Measurements from ENCODE around the gene C19orf81. TPM values are rescaled to one million over a fixed set of nuclear protein-coding genes. Genes with fewer than 3 reads are reported as not detected.

Gene C19orf81
- total and polyA plus RNA-seq, 5 donors from 2014 or later = not detected

DNA sequence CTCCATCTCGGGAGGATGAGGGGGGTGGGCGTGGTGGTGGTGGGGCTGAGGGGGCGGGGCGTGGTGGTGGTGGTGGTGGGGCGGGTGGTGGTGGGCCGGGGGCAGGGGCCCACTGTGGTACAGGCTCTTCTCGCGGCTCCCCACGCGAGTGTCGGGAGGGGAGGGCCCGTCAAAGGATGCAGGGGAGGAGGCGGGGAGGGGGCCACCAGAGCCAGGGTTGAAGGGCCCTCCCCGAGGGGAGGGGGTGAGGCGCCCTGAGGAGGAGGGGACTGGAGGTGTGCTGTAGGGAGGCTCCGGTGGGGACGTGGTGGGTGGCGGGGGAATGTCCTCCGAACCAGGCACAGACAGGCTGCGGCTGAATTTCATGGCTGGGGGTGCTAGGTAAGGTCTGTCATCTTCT lies 19.6 kb downstream of the C19orf81 start:
- H3K4me1 Mint-ChIP-seq = no peaks in the 10 kb centered on the region
- H3K4me3 Mint-ChIP-seq = no peak overlapping the region
- Histone ChIP-seq H3K4me3 (ENCODE audit: low read depth, low read length) (no peak overlapping the region), H3K9me3 (ENCODE audit: control insufficient read depth in 2 of 2, low read length in 2 of 2) (no peaks in the 10 kb centered on the region), H3K4me1 (ENCODE audit: control insufficient read depth, insufficient read depth, low read length, poor library complexity, severe bottlenecking) (no peaks in the 10 kb centered on the region), H3K27ac (ENCODE audit: insufficient read depth, low read length, poor library complexity, severe bottlenecking) (no peak overlapping the region), H3K27me3 (ENCODE audit: control insufficient read depth, insufficient read depth, low read length) (no peaks in the 10 kb centered on the region), H3K36me3 (ENCODE audit: control insufficient read depth, insufficient read depth, low read length) (no peaks in the 10 kb centered on the region)
- no peak for ATAC-seq (ENCODE audit: low read depth in 2 of 2)
- H3K9me3 Mint-ChIP-seq = peaks cover 0 to 6% (median 0%) of the 10 kb centered on the region in 7 donors
- H3K27ac Mint-ChIP-seq = no peak overlapping the region
- no peak for DNase-seq
- peaks cover 4% of the 10 kb centered on the region for H3K36me3 Mint-ChIP-seq
- peaks cover 51% of the 10 kb centered on the region for H3K27me3 Mint-ChIP-seq

DNA sequence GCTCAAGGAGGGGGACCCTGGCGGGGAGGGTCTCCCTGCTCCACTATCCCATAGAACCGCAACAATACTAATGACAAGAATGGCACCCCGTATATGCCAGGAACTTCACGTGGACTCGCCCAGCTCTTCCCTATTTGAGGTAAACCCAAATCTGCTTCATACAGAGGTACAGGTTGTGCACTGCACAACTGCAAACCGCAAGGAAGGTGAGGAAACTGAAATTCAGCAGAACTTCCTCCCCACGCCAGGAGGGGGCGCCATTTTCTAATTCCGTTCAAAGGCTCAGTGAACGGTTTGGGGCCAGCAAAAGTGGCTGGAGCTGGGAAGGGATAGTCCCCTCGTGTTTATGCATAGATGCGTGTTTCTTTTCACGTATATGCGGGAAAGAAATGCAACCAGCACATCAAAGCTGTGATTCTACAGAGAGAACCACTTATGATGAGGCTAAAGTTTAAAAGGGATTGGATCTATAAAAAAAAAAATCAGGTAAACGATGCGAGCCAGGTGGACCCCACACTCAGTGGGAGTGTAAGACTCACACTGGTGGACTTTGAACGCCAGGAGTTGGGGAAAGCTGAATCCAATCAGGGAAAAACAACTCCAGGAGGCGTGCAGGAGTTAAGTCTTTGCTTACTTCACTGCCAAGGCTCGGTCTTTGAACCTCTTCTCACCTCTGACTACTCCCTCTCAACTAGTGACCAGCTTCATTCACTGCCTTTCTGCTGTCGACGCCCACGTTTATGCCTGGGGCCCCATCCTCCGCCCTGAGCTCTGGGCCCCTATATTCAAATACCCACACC lies 20.3 kb downstream of the C19orf81 start:
- no peaks in the 10 kb centered on the region for H3K27me3 ChIP-seq (ENCODE audit: control insufficient read depth, insufficient read depth, low read length)
- no peak overlapping the region for H3K27ac Mint-ChIP-seq
- DNase-seq (peak; percentile 8 to 42 (median 12)), ATAC-seq (ENCODE audit: low read depth in 2 of 2) (no peak)
- H3K27ac ChIP-seq (ENCODE audit: insufficient read depth, low read length, poor library complexity, severe bottlenecking) = no peak overlapping the region
- no peaks in the 10 kb centered on the region for H3K4me1 Mint-ChIP-seq
- no peaks in the 10 kb centered on the region for H3K9me3 ChIP-seq (ENCODE audit: control insufficient read depth in 2 of 2, low read length in 2 of 2)
- no peak overlapping the region for H3K4me3 ChIP-seq (ENCODE audit: low read depth, low read length)
- peaks cover 0 to 6% (median 0%) of the 10 kb centered on the region in 7 donors for H3K9me3 Mint-ChIP-seq
- no peaks in the 10 kb centered on the region for H3K36me3 ChIP-seq (ENCODE audit: control insufficient read depth, insufficient read depth, low read length)
- peaks cover 44% of the 10 kb centered on the region for H3K27me3 Mint-ChIP-seq
- H3K4me1 ChIP-seq (ENCODE audit: control insufficient read depth, insufficient read depth, low read length, poor library complexity, severe bottlenecking) = no peaks in the 10 kb centered on the region
- H3K4me3 Mint-ChIP-seq = peak overlapping the region in 2 of 4 donors; percentile 6 to 23
- H3K36me3 Mint-ChIP-seq = peaks cover 4% of the 10 kb centered on the region

DNA sequence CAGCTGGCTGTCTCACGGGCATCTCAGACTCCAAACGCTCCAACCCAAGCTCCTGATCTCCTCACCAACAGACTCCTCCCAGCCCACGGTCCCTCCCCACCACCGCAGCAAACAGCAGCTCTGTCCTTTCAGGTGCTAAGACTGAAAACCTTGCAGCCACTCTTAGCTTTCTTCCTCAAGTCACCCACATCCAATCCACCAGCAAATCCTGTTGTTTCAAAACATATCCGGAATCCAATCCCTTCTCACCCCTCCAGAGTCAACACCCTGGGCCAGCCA lies 20.8 kb downstream of the C19orf81 start:
- no peaks in the 10 kb centered on the region for H3K27me3 ChIP-seq (ENCODE audit: control insufficient read depth, insufficient read depth, low read length)
- Mint-ChIP-seq H3K27me3 (peaks cover 39% of the 10 kb centered on the region), H3K36me3 (peaks cover 4% of the 10 kb centered on the region), H3K4me1 (no peaks in the 10 kb centered on the region), H3K27ac (no peak overlapping the region), H3K9me3 (peaks cover 0 to 7% (median 0%) of the 10 kb centered on the region in 7 donors), H3K4me3 (peak overlapping the region in 2 of 4 donors; percentile 6 to 64)
- no peaks in the 10 kb centered on the region for H3K9me3 ChIP-seq (ENCODE audit: control insufficient read depth in 2 of 2, low read length in 2 of 2)
- H3K27ac ChIP-seq (ENCODE audit: insufficient read depth, low read length, poor library complexity, severe bottlenecking) = no peak overlapping the region
- DNase-seq (no peak), ATAC-seq (ENCODE audit: low read depth in 2 of 2) (no peak)
- H3K4me3 ChIP-seq (ENCODE audit: low read depth, low read length) = no peak overlapping the region
- H3K36me3 ChIP-seq (ENCODE audit: control insufficient read depth, insufficient read depth, low read length) = no peaks in the 10 kb centered on the region
- no peaks in the 10 kb centered on the region for H3K4me1 ChIP-seq (ENCODE audit: control insufficient read depth, insufficient read depth, low read length, poor library complexity, severe bottlenecking)

DNA sequence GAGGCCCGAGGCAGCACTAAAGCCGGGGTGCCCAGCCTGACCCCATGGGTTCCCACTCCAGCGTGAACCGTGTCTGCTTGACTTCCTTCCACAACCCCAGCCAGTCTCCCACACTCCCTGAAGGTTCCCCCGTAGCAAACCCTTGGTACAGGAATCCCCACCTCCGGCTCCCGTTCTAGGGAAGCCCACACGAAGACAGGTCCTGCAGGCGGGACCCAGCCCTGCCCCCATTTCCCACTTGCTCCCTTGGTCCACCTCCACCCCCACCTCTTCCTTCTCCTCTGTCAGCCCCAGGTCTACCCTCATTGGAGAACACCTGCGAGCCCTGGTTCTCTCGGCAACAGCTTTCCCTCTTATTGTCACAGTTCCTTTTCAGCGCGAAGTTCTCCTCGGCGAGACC lies 23.9 kb downstream of the C19orf81 start:
- H3K9me3 ChIP-seq (ENCODE audit: control insufficient read depth in 2 of 2, low read length in 2 of 2) = peaks cover 0 to 6% of the 10 kb centered on the region in 2 experiments
- H3K4me3 Mint-ChIP-seq = no peak overlapping the region
- no peaks in the 10 kb centered on the region for H3K4me1 ChIP-seq (ENCODE audit: control insufficient read depth, insufficient read depth, low read length, poor library complexity, severe bottlenecking)
- H3K27me3 Mint-ChIP-seq = peaks cover 44% of the 10 kb centered on the region
- no peak overlapping the region for H3K27ac ChIP-seq (ENCODE audit: insufficient read depth, low read length, poor library complexity, severe bottlenecking)
- no peak for DNase-seq
- H3K27me3 ChIP-seq (ENCODE audit: control insufficient read depth, insufficient read depth, low read length) = peaks cover 4% of the 10 kb centered on the region
- peak overlapping the region in 1 of 3 donors; percentile 47 for H3K27ac Mint-ChIP-seq
- no peak for ATAC-seq (ENCODE audit: low read depth in 2 of 2)
- H3K36me3 Mint-ChIP-seq = peaks cover 4% of the 10 kb centered on the region
- H3K36me3 ChIP-seq (ENCODE audit: control insufficient read depth, insufficient read depth, low read length) = no peaks in the 10 kb centered on the region
- no peak overlapping the region for H3K4me3 ChIP-seq (ENCODE audit: low read depth, low read length)
- H3K9me3 Mint-ChIP-seq = peaks cover 0 to 16% (median 0%) of the 10 kb centered on the region in 7 donors
- H3K4me1 Mint-ChIP-seq = no peaks in the 10 kb centered on the region

DNA sequence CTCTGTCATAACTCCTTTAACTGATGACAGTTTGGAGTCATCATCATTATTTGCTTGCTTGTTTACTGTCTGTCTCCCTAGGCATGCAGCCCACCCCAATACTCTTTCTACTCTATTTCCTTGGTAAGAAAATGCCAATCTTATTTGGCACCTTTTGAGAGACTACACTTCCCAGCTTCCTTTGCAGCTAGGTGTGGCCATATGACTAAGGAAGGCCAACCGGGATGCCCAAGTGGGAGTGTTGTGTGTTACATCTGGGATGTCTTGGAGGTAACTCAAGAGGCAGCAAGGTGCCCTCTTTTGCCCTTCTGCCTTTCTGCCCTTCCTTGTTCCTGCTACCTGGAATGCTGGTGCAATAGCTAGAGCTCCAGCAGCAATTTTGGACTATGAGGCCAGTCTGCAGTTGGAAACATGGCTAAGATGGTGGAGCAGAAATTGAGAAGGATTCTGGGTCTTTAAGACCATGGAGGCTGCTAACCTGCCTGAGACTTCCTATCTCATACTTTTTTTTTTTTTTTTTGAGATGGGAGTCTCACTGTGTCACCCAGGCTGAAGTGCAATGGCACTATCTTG lies 27.5 kb downstream of the C19orf81 start:
- Mint-ChIP-seq H3K4me3 (no peak overlapping the region), H3K9me3 (peaks cover 0 to 16% (median 0%) of the 10 kb centered on the region in 7 donors), H3K36me3 (no peaks in the 10 kb centered on the region), H3K4me1 (peaks cover 0 to 10% (median 0%) of the 10 kb centered on the region in 4 donors), H3K27ac (no peak overlapping the region), H3K27me3 (peaks cover 24% of the 10 kb centered on the region)
- Histone ChIP-seq H3K4me1 (ENCODE audit: control insufficient read depth, insufficient read depth, low read length, poor library complexity, severe bottlenecking) (no peaks in the 10 kb centered on the region), H3K9me3 (ENCODE audit: control insufficient read depth in 2 of 2, low read length in 2 of 2) (peaks cover 0 to 6% of the 10 kb centered on the region in 2 experiments), H3K27me3 (ENCODE audit: control insufficient read depth, insufficient read depth, low read length) (peaks cover 4% of the 10 kb centered on the region), H3K4me3 (ENCODE audit: low read depth, low read length) (no peak overlapping the region), H3K36me3 (ENCODE audit: control insufficient read depth, insufficient read depth, low read length) (no peaks in the 10 kb centered on the region), H3K27ac (ENCODE audit: insufficient read depth, low read length, poor library complexity, severe bottlenecking) (no peak overlapping the region)
- ATAC-seq (ENCODE audit: low read depth in 2 of 2) (no peak), DNase-seq (no peak)

DNA sequence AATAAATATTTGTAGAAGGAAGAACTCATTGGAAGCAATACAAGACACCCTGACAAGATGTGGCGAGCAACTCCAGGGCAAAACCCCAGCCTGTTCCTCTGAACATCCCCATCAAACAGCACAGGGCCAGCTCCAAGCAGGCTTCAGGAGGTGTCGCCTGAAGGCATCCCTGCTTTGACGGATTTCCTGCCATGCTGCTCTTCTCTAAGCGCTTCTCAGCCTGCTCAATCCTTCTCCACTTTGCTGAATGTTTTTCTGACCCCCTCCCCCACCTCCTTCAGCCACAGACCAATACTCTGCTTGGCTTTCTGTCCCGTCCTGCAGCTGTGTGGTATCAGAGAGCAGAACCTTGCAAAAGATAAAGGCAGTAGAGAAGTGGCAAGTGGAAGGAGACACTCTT lies 28.4 kb downstream of the C19orf81 start:
- Histone ChIP-seq H3K27ac (ENCODE audit: insufficient read depth, low read length, poor library complexity, severe bottlenecking) (no peak overlapping the region), H3K27me3 (ENCODE audit: control insufficient read depth, insufficient read depth, low read length) (peaks cover 4% of the 10 kb centered on the region), H3K9me3 (ENCODE audit: control insufficient read depth in 2 of 2, low read length in 2 of 2) (peaks cover 0 to 6% of the 10 kb centered on the region in 2 experiments), H3K36me3 (ENCODE audit: control insufficient read depth, insufficient read depth, low read length) (no peaks in the 10 kb centered on the region), H3K4me3 (ENCODE audit: low read depth, low read length) (no peak overlapping the region), H3K4me1 (ENCODE audit: control insufficient read depth, insufficient read depth, low read length, poor library complexity, severe bottlenecking) (no peaks in the 10 kb centered on the region)
- no peak overlapping the region for H3K27ac Mint-ChIP-seq
- peaks cover 0 to 10% (median 0%) of the 10 kb centered on the region in 4 donors for H3K4me1 Mint-ChIP-seq
- H3K4me3 Mint-ChIP-seq = no peak overlapping the region
- ATAC-seq (ENCODE audit: low read depth in 2 of 2) = no peak
- H3K9me3 Mint-ChIP-seq = peaks cover 0 to 16% (median 0%) of the 10 kb centered on the region in 7 donors
- H3K36me3 Mint-ChIP-seq = no peaks in the 10 kb centered on the region
- no peak for DNase-seq
- H3K27me3 Mint-ChIP-seq = peaks cover 29% of the 10 kb centered on the region

DNA sequence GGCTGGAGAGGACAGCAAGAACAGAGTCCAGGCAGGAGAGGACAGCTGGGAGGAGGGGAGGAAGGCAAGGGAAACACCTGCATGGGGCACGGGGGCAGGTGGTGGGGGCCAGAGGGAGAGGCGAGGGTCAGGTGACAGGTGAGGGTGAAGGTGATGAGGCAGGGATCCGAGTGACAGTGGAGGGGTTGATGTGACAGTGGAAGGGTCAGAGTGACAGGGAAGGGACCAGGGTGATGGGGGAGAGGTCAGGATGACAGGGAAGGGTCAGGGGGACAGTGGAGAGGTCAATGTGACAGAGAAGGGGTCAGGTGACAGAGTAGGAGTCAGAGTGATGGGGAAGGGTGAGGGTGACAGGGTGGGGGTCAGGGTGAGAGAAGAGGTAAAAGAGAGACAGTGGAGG lies 29.1 kb downstream of the C19orf81 start:
- H3K36me3 Mint-ChIP-seq = no peaks in the 10 kb centered on the region
- peaks cover 4% of the 10 kb centered on the region for H3K27me3 ChIP-seq (ENCODE audit: control insufficient read depth, insufficient read depth, low read length)
- peaks cover 22% of the 10 kb centered on the region for H3K27me3 Mint-ChIP-seq

More for the DNA sequence above, 29.1 kb downstream of the C19orf81 start:
- Histone ChIP-seq H3K36me3 (ENCODE audit: control insufficient read depth, insufficient read depth, low read length) (no peaks in the 10 kb centered on the region), H3K9me3 (ENCODE audit: control insufficient read depth in 2 of 2, low read length in 2 of 2) (peaks cover 0 to 6% of the 10 kb centered on the region in 2 experiments), H3K4me3 (ENCODE audit: low read depth, low read length) (no peak overlapping the region), H3K4me1 (ENCODE audit: control insufficient read depth, insufficient read depth, low read length, poor library complexity, severe bottlenecking) (no peaks in the 10 kb centered on the region), H3K27ac (ENCODE audit: insufficient read depth, low read length, poor library complexity, severe bottlenecking) (no peak overlapping the region)
- peaks cover 0 to 10% (median 0%) of the 10 kb centered on the region in 4 donors for H3K4me1 Mint-ChIP-seq
- H3K9me3 Mint-ChIP-seq = peaks cover 0 to 11% (median 0%) of the 10 kb centered on the region in 7 donors
- no peak overlapping the region for H3K27ac Mint-ChIP-seq
- ATAC-seq (ENCODE audit: low read depth in 2 of 2) (no peak), DNase-seq (no peak)
- H3K4me3 Mint-ChIP-seq = no peak overlapping the region

Data from CD4-positive, CD25-positive, alpha-beta regulatory T cell (primary cell).